ENCODE data around the gene AP2A2.
"Not testable (repeated sequence)": the region's sequence is repeated elsewhere in the genome, so short reads cannot be mapped to it uniquely, and the experiment has no call there.

AP2A2 gene

GRCh38 chr11:944711-945470, 19.2 kb downstream of the AP2A2 start:
- TF ChIP-seq ZNF274 (IDR thresholded peaks at IDR 0.05; ENCODE audit: low read depth, low read length) = no peak
- H3K4me3 ChIP-seq (ENCODE audit: low read length) = no peak overlapping the region

- H3K4me3 ChIP-seq (ENCODE audit: low read length) = no peak overlapping the region
- no peak for TF ChIP-seq ZNF274 (IDR thresholded peaks at IDR 0.05; ENCODE audit: low read depth, low read length)
Measured at GRCh38 chr11:945986-946385, 20.3 kb downstream of the AP2A2 start.

- TF ChIP-seq ZNF274 (IDR thresholded peaks at IDR 0.05; ENCODE audit: low read depth, low read length) = no peak
- H3K4me3 ChIP-seq (ENCODE audit: low read length) = no peak overlapping the region
Measured at GRCh38 chr11:947744-948143, 22.1 kb downstream of the AP2A2 start.

- no peak for TF ChIP-seq ZNF274 (IDR thresholded peaks at IDR 0.05; ENCODE audit: low read depth, low read length)
- H3K4me3 ChIP-seq (ENCODE audit: low read length) = no peak overlapping the region
Measured at GRCh38 chr11:951507-951906, 25.8 kb downstream of the AP2A2 start.

GRCh38 chr11:952406-953385, 27.0 kb downstream of the AP2A2 start:
- no peak overlapping the region for H3K4me3 ChIP-seq (ENCODE audit: low read length)
- no peak for TF ChIP-seq ZNF274 (IDR thresholded peaks at IDR 0.05; ENCODE audit: low read depth, low read length)

- H3K4me3 ChIP-seq (ENCODE audit: low read length) = no peak overlapping the region
- no peak for TF ChIP-seq ZNF274 (IDR thresholded peaks at IDR 0.05; ENCODE audit: low read depth, low read length)
Measured at GRCh38 chr11:953512-953911, 27.8 kb downstream of the AP2A2 start.

- TF ChIP-seq ZNF274 (IDR thresholded peaks at IDR 0.05; ENCODE audit: low read depth, low read length) = no peak
- H3K4me3 ChIP-seq (ENCODE audit: low read length) = no peak overlapping the region
Measured at GRCh38 chr11:954392-955153, 28.9 kb downstream of the AP2A2 start.

- no peak for TF ChIP-seq ZNF274 (IDR thresholded peaks at IDR 0.05; ENCODE audit: low read depth, low read length)
- H3K4me3 ChIP-seq (ENCODE audit: low read length) = no peak overlapping the region
Measured at GRCh38 chr11:955154-956063, 29.7 kb downstream of the AP2A2 start.

- TF ChIP-seq ZNF274 (IDR thresholded peaks at IDR 0.05; ENCODE audit: low read depth, low read length) = no peak
- no peak overlapping the region for H3K4me3 ChIP-seq (ENCODE audit: low read length)
Measured at GRCh38 chr11:957212-957920, 31.7 kb downstream of the AP2A2 start.

- no peak overlapping the region for H3K4me3 ChIP-seq (ENCODE audit: low read length)
- TF ChIP-seq ZNF274 (IDR thresholded peaks at IDR 0.05; ENCODE audit: low read depth, low read length) = no peak
Measured at GRCh38 chr11:958101-958500, 32.4 kb downstream of the AP2A2 start.

GRCh38 chr11:959027-959426, 33.4 kb downstream of the AP2A2 start:
- no peak overlapping the region for H3K4me3 ChIP-seq (ENCODE audit: low read length)
- TF ChIP-seq ZNF274 (IDR thresholded peaks at IDR 0.05; ENCODE audit: low read depth, low read length) = no peak

GRCh38 chr11:959608-960007, 33.9 kb downstream of the AP2A2 start:
- no peak for TF ChIP-seq ZNF274 (IDR thresholded peaks at IDR 0.05; ENCODE audit: low read depth, low read length)
- no peak overlapping the region for H3K4me3 ChIP-seq (ENCODE audit: low read length)

GRCh38 chr11:961310-961920, 35.7 kb downstream of the AP2A2 start:
- not testable (repeated sequence) for H3K4me3 ChIP-seq (ENCODE audit: low read length)

All from GM08714 (cell line).